NCI-H2029 treated with DMSO at 0.1 percent for 48 hours (cell line): Measurements from ENCODE around the gene GAL3ST1.
"Not testable (repeated sequence)": the region's sequence is repeated elsewhere in the genome, so short reads cannot be mapped to it uniquely, and the experiment has no call there.

Experiments used
- DNase-seq: peaks from one replicate; lab custom pipeline; 2025; lab: John Stamatoyannopoulos, UW

The GAL3ST1 gene

DNA sequence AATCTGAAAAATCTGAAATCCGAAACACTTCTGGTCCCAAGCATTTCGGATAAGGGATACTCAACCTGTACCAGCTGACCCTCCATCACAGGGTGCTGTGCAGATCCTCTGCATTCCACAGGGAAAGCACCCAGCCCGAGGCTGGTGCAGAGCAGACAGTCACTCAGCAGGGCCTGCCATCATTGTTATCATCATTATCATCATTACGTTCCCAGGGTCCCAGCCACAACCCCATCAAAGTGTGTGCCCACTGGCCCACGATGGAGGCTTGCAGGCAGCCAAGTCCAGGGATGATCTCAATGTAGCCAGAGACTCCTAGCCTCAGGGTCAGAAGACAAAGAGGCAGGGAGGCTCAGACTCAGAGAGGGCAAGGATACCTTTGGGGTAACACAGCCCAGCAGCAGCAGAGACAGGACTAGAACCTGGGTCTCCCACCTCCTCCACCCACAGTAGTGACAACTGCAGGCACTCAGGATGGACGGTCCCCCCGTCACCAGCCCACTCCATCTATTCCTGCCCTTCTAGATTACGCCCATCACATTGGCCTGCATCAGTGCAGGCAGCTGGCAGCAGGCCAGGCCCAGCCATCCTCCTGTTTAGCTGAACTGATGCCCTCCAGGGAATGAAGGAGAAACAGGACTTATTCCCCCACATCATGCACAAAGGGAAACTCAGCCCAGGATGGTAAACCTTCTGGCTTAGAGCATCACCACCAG, 10.3 kb downstream of the GAL3ST1 start:
- no peak for DNase-seq

DNA sequence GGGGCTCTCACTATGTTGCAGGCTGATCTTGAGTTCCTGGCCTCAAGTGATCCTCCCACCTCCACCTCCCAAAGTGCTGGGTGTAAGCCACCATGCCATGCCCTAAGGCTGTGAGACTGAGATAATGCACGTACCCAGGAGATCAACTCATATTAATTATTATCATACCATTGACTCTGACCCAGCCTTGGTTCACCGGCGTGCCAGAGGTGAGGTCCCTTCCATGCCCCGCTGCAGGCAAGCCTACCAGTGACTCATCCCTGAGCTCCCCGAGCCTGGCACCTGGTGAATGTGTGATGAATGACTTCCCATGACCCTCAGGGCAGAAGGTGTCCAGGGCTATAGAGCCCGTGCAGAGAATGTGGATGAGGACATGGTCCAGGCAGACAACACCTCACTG, 12.1 kb downstream of the GAL3ST1 start:
- DNase-seq = no peak

GRCh38 chr22:30561402-30562189, 12.9 kb downstream of the GAL3ST1 start:
- DNase-seq = no peak

- not testable (repeated sequence) for DNase-seq
Observed at GRCh38 chr22:30560643-30561202, 13.7 kb downstream of the GAL3ST1 start.

DNA sequence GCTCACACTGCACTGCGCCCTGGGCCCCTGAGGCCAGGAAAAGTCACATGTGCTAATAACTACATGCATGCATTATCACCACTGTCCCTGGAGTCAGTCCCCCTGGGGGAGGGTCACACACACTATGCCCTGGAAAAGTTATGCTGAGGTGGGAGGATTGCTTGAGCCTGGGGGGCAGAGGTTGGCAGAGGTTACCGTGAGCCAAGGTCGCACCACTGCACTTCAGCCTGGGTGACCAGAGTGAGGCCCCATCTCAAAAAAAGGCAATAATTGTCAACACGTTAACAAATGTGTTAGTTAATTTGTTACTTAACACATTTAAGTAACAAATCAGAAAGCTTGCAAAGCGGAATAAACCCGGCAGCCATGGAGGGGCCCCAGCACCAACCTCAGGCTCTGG, 14.6 kb downstream of the GAL3ST1 start:
- no peak for DNase-seq

GRCh38 chr22:30557243-30557642, 17.2 kb downstream of the GAL3ST1 start:
- no peak for DNase-seq

DNA sequence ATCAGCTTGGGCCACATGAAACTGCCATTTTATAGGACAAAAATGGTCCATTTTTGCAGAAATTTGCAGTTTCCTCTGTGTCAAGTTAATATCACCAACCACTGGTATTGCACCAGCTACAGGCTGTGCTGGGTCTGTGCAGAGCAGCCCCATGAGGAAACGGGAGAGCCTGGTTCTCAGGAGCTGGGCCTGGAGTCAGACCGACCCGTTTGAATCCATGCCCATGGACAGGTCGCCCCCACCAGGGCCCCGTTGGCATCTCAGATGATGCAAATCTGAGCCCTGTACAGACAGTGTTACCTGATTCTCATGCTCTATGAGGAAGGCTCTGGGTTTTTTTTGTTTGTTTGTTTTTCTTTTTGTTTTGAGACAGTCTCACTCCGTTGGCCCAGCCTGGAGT, 18.1 kb downstream of the GAL3ST1 start:
- DNase-seq = no peak

GRCh38 chr22:30555282-30556210, 18.9 kb downstream of the GAL3ST1 start:
- DNase-seq = no peak

DNA sequence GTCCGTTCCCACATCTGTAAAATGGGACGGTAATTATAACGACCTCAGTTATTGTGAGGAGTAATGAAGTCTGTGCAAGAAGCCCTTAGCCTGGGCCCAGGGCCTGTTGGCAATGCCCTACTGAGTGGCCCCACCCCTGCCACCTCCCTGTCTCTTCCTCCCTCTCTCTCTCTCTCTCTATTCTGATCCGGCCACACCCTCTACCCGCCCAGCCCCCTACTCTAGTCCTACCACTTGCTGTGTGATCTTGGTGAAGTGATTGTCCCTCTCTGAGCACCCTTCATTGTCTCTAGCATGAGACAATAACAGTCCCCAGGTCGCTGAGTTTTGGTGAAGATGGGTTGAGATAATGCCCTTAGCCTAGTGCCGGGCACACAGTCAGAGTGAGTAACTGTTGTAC, 20.5 kb downstream of the GAL3ST1 start:
- no peak for DNase-seq

- DNase-seq = no peak
Observed at GRCh38 chr22:30552719-30553118, 21.7 kb downstream of the GAL3ST1 start.

DNA sequence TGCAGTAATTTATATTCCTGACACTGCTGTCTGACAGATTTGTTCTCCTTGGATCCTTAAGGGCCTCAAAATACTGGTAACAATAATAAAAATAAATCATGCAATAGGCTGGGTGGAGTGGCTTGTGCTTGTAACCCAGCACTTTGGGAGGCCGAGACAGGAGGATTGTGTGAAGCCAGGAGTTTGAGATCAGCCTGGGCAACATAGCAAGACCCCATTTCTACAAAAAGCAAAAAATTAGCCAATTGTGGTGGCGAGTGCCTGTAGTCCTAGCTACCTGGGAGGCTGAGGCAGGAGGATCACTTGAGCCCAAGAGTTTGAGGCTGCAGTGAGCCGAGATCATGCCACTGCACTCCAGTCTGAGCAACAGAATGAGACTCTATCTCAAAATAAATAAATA, 22.7 kb downstream of the GAL3ST1 start:
- not testable (repeated sequence) for DNase-seq

- DNase-seq = no peak
Observed at GRCh38 chr22:30547188-30547587, 27.3 kb downstream of the GAL3ST1 start.

GRCh38 chr22:30546616-30547015, 27.8 kb downstream of the GAL3ST1 start, which contains the start of gene SEC14L6:
Gene SEC14L6, minus strand, starts transcription at chr22:30546741. Its CDS starts 59 bp downstream, at chr22:30546682.
- DNase-seq = no peak

GRCh38 chr22:30542811-30543188, 31.7 kb downstream of the GAL3ST1 start:
- no peak for DNase-seq

GRCh38 chr22:30541961-30542810, 32.3 kb downstream of the GAL3ST1 start:
- DNase-seq = no peak

GRCh38 chr22:30541511-30541910, 33.0 kb downstream of the GAL3ST1 start:
- DNase-seq = not testable (repeated sequence)

DNA sequence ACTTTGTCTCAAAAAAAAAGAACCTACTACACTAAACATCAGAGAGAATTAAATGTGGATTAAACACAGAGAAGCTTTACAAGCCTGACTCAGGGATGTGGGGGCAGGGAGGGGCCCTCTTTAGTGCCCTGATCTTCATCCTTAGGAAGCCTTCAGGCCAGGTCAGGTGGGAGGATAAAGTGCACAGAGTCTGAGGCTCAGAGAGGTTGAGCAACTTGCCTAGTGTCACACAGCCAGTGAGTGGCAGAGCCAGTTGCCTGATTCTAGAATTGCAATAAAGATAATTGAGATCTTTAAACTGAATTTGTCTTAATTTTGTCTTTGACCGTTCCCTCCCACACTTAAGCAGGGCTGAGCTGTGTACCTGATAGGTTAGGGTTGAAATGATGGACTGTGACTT, 35.1 kb downstream of the GAL3ST1 start:
- no peak for DNase-seq

DNA sequence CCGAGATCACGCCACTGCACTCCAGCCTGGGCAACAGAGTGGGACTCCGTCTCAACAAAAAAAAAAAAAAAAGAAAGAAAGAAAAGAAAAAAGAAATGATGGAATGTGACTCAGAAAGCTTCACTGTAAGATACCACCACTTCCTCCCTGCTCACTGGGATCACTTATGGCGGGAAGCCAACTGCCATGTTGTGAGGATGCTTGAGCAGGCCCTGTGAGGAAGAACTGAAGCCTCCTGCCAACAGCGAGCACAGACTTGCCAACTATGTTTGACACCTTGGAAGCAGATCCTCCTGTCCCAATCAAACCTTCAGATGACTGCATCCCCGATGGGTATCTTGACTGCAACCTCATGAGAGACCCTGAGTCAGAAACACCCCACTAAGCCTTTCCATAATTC, 36.2 kb downstream of the GAL3ST1 start:
- DNase-seq = no peak

GRCh38 chr22:30537083-30537731, 37.3 kb downstream of the GAL3ST1 start:
- DNase-seq = no peak

- no peak for DNase-seq
Observed at GRCh38 chr22:30535182-30535581, 39.3 kb downstream of the GAL3ST1 start.
